Right lobe of liver (tissue), 4 donors: Measurements from ENCODE around the gene WSCD2.

ENCODE experiments used
- CTCF ChIP-seq, 4 donors: fragments of 200-600 bp in 3 of 4; fragments of 450-650 bp in 1 of 4; IDR thresholded peaks; one replicate each; pipeline versions ENCODE4 v1.5.1 to v1.8.0; 2016 to 2022; ENCODE audit warnings: antibody characterized with exemption in 4 of 4, mild to moderate bottlenecking in 2 of 4
- POLR2A ChIP-seq: fragments of 450-650 bp; IDR thresholded peaks from one replicate; pipeline ENCODE4 v1.6.1; 2017; ENCODE audit warnings: antibody characterized with exemption, mild to moderate bottlenecking
- donor health status: DM: no; HTN: no; CAD: no.
- donor health status: DM: no; HTN: no; CAD: no.
- donor health status: DM: no; HTN: yes; CAD: no.

- no peak for TF ChIP-seq CTCF (IDR thresholded peaks at IDR 0.05)
- TF ChIP-seq POLR2A = no peak
These were observed 6.4 kb upstream of the WSCD2 start for GRCh38 chr12:108122644-108123043.
